GM11168 (cell line): ENCODE measurements around the gene STK32C.
"Not testable (repeated sequence)": the region's sequence is repeated elsewhere in the genome, so short reads cannot be mapped to it uniquely, and the experiment has no call there.

ENCODE experiments used
- in situ Hi-C: fragments of 300-500 bp; cut with MboI; formaldehyde crosslinking; loops from one replicate; pipeline ENCODE4 v1.12.0; 2022; ENCODE audit warnings: low sequenced_read_pairs; ENCODE audit not compliant: unreplicated experiment

Gene STK32C

GRCh38 chr10:132339276-132339675 is 31.5 kb upstream of the STK32C start:
- in situ Hi-C loops: no loop called here

- in situ Hi-C loops: no loop called here
Measured at GRCh38 chr10:132338876-132339275, 31.1 kb upstream of the STK32C start.

- in situ Hi-C loops: not testable (repeated sequence)
Measured at GRCh38 chr10:132337854-132338253, 30.1 kb upstream of the STK32C start.

- in situ Hi-C loops: no loop called here
Measured at GRCh38 chr10:132336919-132337407, 29.2 kb upstream of the STK32C start.

- in situ Hi-C loops: no loop called here
Measured at GRCh38 chr10:132336064-132336746, 28.5 kb upstream of the STK32C start.

GRCh38 chr10:132335189-132336063 is 27.7 kb upstream of the STK32C start:
- in situ Hi-C loops: no loop called here

GRCh38 chr10:132334631-132335188 is 27.0 kb upstream of the STK32C start:
- in situ Hi-C loops: no loop called here

GRCh38 chr10:132333386-132333785 is 25.6 kb upstream of the STK32C start:
- in situ Hi-C loops: no loop called here

GRCh38 chr10:132332433-132332754 is 24.6 kb upstream of the STK32C start:
- in situ Hi-C loops: no loop called here

- in situ Hi-C loops: no loop called here
Measured at GRCh38 chr10:132331601-132332432, 24.1 kb upstream of the STK32C start, which contains the start of gene LRRC27. TSS of gene LRRC27 (plus strand) at chr10:132332193. CDS start at chr10:132333525, 1,332 bp downstream.

- in situ Hi-C loops: no loop called here
Measured at GRCh38 chr10:132330486-132330833, 22.7 kb upstream of the STK32C start.

GRCh38 chr10:132329565-132330485 is 22.1 kb upstream of the STK32C start:
- in situ Hi-C loops: no loop called here

- in situ Hi-C loops: no loop called here
Measured at GRCh38 chr10:132328738-132329137, 21.0 kb upstream of the STK32C start.

GRCh38 chr10:132328106-132328505 is 20.4 kb upstream of the STK32C start:
- in situ Hi-C loops: no loop called here

GRCh38 chr10:132326925-132327324 is 19.2 kb upstream of the STK32C start:
- in situ Hi-C loops: no loop called here

GRCh38 chr10:132326344-132326889 is 18.7 kb upstream of the STK32C start:
- in situ Hi-C loops: no loop called here

- in situ Hi-C loops: no loop called here
Measured at GRCh38 chr10:132324186-132324585, 16.4 kb upstream of the STK32C start.

- in situ Hi-C loops: no loop called here
Measured at GRCh38 chr10:132322586-132323048, 14.9 kb upstream of the STK32C start.

- in situ Hi-C loops: no loop called here
Measured at GRCh38 chr10:132321726-132322125, 14.0 kb upstream of the STK32C start.
